ENCODE measurements around the gene GABBR2. TPM values are rescaled to one million over a fixed set of nuclear protein-coding genes. Genes with fewer than 3 reads are reported as not detected.

The GABBR2 gene
- total and polyA plus RNA-seq, 2 donors (not counting 1 experiment from before 2014, with no cell fraction given) = 0.03 TPM; not detected in 1

- intact Hi-C loops (cut with micrococcal nuclease) = no loop called here
- no peak overlapping the region for H3K9ac ChIP-seq (ENCODE audit: low read length)
- H3K4me2 ChIP-seq (replicated peaks; ENCODE audit: low read depth, low read length, poor library complexity, severe bottlenecking) = no peak overlapping the region
- ChIA-PET POLR2A (no interaction called here), CTCF (no interaction called here)
- Mint-ChIP-seq H3K27me3 (peaks cover 7% of the 10 kb centered on the region), H3K27ac (no peak overlapping the region), H3K4me1 (no peaks in the 10 kb centered on the region), H3K9me3 (ENCODE audit: insufficient read depth) (no peaks in the 10 kb centered on the region), H3K4me3 (no peak overlapping the region)
- no peak overlapping the region for H3K27ac ChIP-seq (ENCODE audit: low read length in 2 of 2)
- H3K9me3 ChIP-seq (ENCODE audit: control extremely low read depth in 1 of 3, control insufficient read depth in 2 of 3, insufficient read depth in 1 of 3, low read length in 2 of 3) = no peaks in the 10 kb centered on the region
- WGBS (ENCODE audit: insufficient coverage) = 92% methylated on average over 3 of the region's 6 CpGs
- no peaks in the 10 kb centered on the region for H3K36me3 ChIP-seq (replicated peaks in 1 of 2; ENCODE audit: control extremely low read depth in 1 of 2, control insufficient read depth in 1 of 2, extremely low read depth in 1 of 2, insufficient read depth in 2 of 2, low read length in 1 of 2)
- DNase-seq (no peak), ATAC-seq (ENCODE audit: low read depth) (no peak)
- no peak overlapping the region for H3K4me3 ChIP-seq (ENCODE audit: control extremely low read depth in 1 of 5, extremely low read depth in 1 of 5, insufficient read depth in 1 of 5, low read depth in 2 of 5, low read length in 4 of 5)
- H2AFZ ChIP-seq (ENCODE audit: insufficient read depth, low read depth, low read length, poor library complexity, severe bottlenecking) = no peak overlapping the region
- no peaks in the 10 kb centered on the region for H4K20me1 ChIP-seq (ENCODE audit: control insufficient read depth, insufficient read depth, low read length, poor library complexity, severe bottlenecking)
- no peaks in the 10 kb centered on the region for H3K79me2 ChIP-seq (ENCODE audit: control insufficient read depth, insufficient read depth, low read length)
- no peaks in the 10 kb centered on the region for H3K27me3 ChIP-seq (replicated peaks in 1 of 4; ENCODE audit: control extremely low read depth in 1 of 4, control insufficient read depth in 3 of 4, insufficient read depth in 4 of 4, low read length in 3 of 4)
- no peaks in the 10 kb centered on the region for H3K4me1 ChIP-seq (ENCODE audit: control insufficient read depth in 2 of 2, insufficient read depth in 2 of 2, low read length in 2 of 2)
- TF ChIP-seq CTCF (IDR thresholded peaks at IDR 0.05) = no peak
- TF ChIP-seq EZH2 (IDR thresholded peaks at IDR 0.05; ENCODE audit: borderline replicate concordance, insufficient read depth, low read depth, low read length, poor library complexity, severe bottlenecking) = no peak
These were observed 144.7 kb downstream of the GABBR2 start for GRCh38 chr9:98563988-98564387.

- ATAC-seq (ENCODE audit: low read depth) (no peak), DNase-seq (no peak)
- Histone ChIP-seq H2AFZ (ENCODE audit: insufficient read depth, low read depth, low read length, poor library complexity, severe bottlenecking) (no peak overlapping the region), H3K36me3 (replicated peaks in 1 of 2; ENCODE audit: control extremely low read depth in 1 of 2, control insufficient read depth in 1 of 2, extremely low read depth in 1 of 2, insufficient read depth in 2 of 2, low read length in 1 of 2) (no peaks in the 10 kb centered on the region), H3K9me3 (ENCODE audit: control extremely low read depth in 1 of 3, control insufficient read depth in 2 of 3, insufficient read depth in 1 of 3, low read length in 2 of 3) (no peaks in the 10 kb centered on the region), H3K27me3 (replicated peaks in 1 of 4; ENCODE audit: control extremely low read depth in 1 of 4, control insufficient read depth in 3 of 4, insufficient read depth in 4 of 4, low read length in 3 of 4) (no peaks in the 10 kb centered on the region), H3K4me3 (ENCODE audit: control extremely low read depth in 1 of 5, extremely low read depth in 1 of 5, insufficient read depth in 1 of 5, low read depth in 2 of 5, low read length in 4 of 5) (no peak overlapping the region), H3K9ac (ENCODE audit: low read length) (no peak overlapping the region), H4K20me1 (ENCODE audit: control insufficient read depth, insufficient read depth, low read length, poor library complexity, severe bottlenecking) (no peaks in the 10 kb centered on the region), H3K79me2 (ENCODE audit: control insufficient read depth, insufficient read depth, low read length) (no peaks in the 10 kb centered on the region), H3K27ac (ENCODE audit: low read length in 2 of 2) (no peak overlapping the region), H3K4me2 (replicated peaks; ENCODE audit: low read depth, low read length, poor library complexity, severe bottlenecking) (no peak overlapping the region), H3K4me1 (ENCODE audit: control insufficient read depth in 2 of 2, insufficient read depth in 2 of 2, low read length in 2 of 2) (no peaks in the 10 kb centered on the region)
- Mint-ChIP-seq H3K9me3 (ENCODE audit: insufficient read depth) (no peaks in the 10 kb centered on the region), H3K27me3 (peaks cover 12% of the 10 kb centered on the region), H3K4me3 (no peak overlapping the region), H3K27ac (no peak overlapping the region), H3K4me1 (no peaks in the 10 kb centered on the region)
- ChIA-PET CTCF (no interaction called here), POLR2A (no interaction called here)
- 81% methylated on average over 12 of the region's 14 CpGs for WGBS (ENCODE audit: insufficient coverage)
- intact Hi-C loops (cut with micrococcal nuclease) = no loop called here
- no peak for TF ChIP-seq CTCF (IDR thresholded peaks at IDR 0.05)
- no peak for TF ChIP-seq EZH2 (IDR thresholded peaks at IDR 0.05; ENCODE audit: borderline replicate concordance, insufficient read depth, low read depth, low read length, poor library complexity, severe bottlenecking)
These were observed 145.4 kb downstream of the GABBR2 start for GRCh38 chr9:98563212-98563907.

Data from B cell (primary cell).